ENCODE results near the gene GBF1. TPM values are rescaled to one million over a fixed set of nuclear protein-coding genes. Genes with fewer than 3 reads are reported as not detected.

GBF1 gene
- polyA plus RNA-seq, 1 of the 3 experiments (the other 2 are of a cell fraction), result 12.3 TPM

- no peaks in the 10 kb centered on the region for H3K9me3 ChIP-seq
- H3K36me3 ChIP-seq (replicated peaks in 1 of 2; ENCODE audit: control insufficient read depth in 1 of 2, insufficient read depth in 2 of 2, low read length in 1 of 2), result no peaks in the 10 kb centered on the region
- no peak for DNase-seq
- H4K20me1 ChIP-seq (ENCODE audit: insufficient read depth), result peaks cover 16% of the 10 kb centered on the region; the same call in 1 of the 2 replicates
- no peaks in the 10 kb centered on the region for H3F3A ChIP-seq (replicated peaks; ENCODE audit: insufficient read depth)
- POLR2A ChIA-PET, result no interaction called here
- TF ChIP-seq, protein P1, sequence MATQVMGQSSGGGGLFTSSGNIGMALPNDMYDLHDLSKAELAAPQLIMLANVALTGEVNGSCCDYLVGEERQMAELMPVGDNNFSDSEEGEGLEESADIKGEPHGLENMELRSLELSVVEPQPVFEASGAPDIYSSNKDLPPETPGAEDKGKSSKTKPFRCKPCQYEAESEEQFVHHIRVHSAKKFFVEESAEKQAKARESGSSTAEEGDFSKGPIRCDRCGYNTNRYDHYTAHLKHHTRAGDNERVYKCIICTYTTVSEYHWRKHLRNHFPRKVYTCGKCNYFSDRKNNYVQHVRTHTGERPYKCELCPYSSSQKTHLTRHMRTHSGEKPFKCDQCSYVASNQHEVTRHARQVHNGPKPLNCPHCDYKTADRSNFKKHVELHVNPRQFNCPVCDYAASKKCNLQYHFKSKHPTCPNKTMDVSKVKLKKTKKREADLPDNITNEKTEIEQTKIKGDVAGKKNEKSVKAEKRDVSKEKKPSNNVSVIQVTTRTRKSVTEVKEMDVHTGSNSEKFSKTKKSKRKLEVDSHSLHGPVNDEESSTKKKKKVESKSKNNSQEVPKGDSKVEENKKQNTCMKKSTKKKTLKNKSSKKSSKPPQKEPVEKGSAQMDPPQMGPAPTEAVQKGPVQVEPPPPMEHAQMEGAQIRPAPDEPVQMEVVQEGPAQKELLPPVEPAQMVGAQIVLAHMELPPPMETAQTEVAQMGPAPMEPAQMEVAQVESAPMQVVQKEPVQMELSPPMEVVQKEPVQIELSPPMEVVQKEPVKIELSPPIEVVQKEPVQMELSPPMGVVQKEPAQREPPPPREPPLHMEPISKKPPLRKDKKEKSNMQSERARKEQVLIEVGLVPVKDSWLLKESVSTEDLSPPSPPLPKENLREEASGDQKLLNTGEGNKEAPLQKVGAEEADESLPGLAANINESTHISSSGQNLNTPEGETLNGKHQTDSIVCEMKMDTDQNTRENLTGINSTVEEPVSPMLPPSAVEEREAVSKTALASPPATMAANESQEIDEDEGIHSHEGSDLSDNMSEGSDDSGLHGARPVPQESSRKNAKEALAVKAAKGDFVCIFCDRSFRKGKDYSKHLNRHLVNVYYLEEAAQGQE (IDR thresholded peaks at IDR 0.05; ENCODE audit: low read depth, low read length), result no peak
- TF ChIP-seq TCF12 (IDR thresholded peaks at IDR 0.05), result no peak
- H2AFZ ChIP-seq (ENCODE audit: low read depth), result no peak overlapping the region
- H3K79me2 ChIP-seq (ENCODE audit: insufficient read depth), result peaks cover 62% of the 10 kb centered on the region
- H3K4me1 ChIP-seq (ENCODE audit: control insufficient read depth in 1 of 2, insufficient read depth in 2 of 2, low read depth in 1 of 2, low read length in 1 of 2), result no peaks in the 10 kb centered on the region; a peak in 1 of 4 replicates
- no peak overlapping the region for H3K27ac ChIP-seq (ENCODE audit: low read depth in 2 of 2, low read length in 1 of 2)
- WGBS (ENCODE audit: low lambda C conversion rate), result 92% methylated on average over 2 of the region's 2 CpGs
- no peaks in the 10 kb centered on the region for H3K9me2 ChIP-seq
- H3K27me3 ChIP-seq (ENCODE audit: insufficient read depth), result no peaks in the 10 kb centered on the region
- no peak overlapping the region for H3K4me2 ChIP-seq
- CTCF ChIA-PET, result interaction anchor here (1.3 to 1.4 kb wide), 2 partner anchors 33 to 55 kb away, joined by 3 read pairs; no protein-coding TSS in a partner anchor
- H3K9ac ChIP-seq, result no peak overlapping the region
- no peak overlapping the region for H3K4me3 ChIP-seq (ENCODE audit: low read depth in 2 of 2, low read length in 1 of 2)
These were observed 77.6 kb downstream of the GBF1 start for GRCh38 chr10:102322914-102323313.

GRCh38 chr10:102324061-102324460, 78.7 kb downstream of the GBF1 start:
- H3K9ac ChIP-seq, result no peak overlapping the region
- H3K9me3 ChIP-seq, result no peaks in the 10 kb centered on the region
- ChIA-PET POLR2A (no interaction called here), CTCF (no interaction called here)
- no peaks in the 10 kb centered on the region; a peak in 1 of 4 replicates for H3K4me1 ChIP-seq (ENCODE audit: control insufficient read depth in 1 of 2, insufficient read depth in 2 of 2, low read depth in 1 of 2, low read length in 1 of 2)
- no peak for DNase-seq
- H2AFZ ChIP-seq (ENCODE audit: low read depth), result no peak overlapping the region
- WGBS (ENCODE audit: low lambda C conversion rate), result 74% methylated on average over 3 of the region's 3 CpGs
- no peaks in the 10 kb centered on the region for H3K36me3 ChIP-seq (replicated peaks in 1 of 2; ENCODE audit: control insufficient read depth in 1 of 2, insufficient read depth in 2 of 2, low read length in 1 of 2)
- H3K27ac ChIP-seq (ENCODE audit: low read depth in 2 of 2, low read length in 1 of 2), result no peak overlapping the region
- no peak overlapping the region for H3K4me3 ChIP-seq (ENCODE audit: low read depth in 2 of 2, low read length in 1 of 2)
- H3F3A ChIP-seq (replicated peaks; ENCODE audit: insufficient read depth), result no peaks in the 10 kb centered on the region
- peaks cover 25% of the 10 kb centered on the region; the same call in 1 of the 2 replicates for H4K20me1 ChIP-seq (ENCODE audit: insufficient read depth)
- no peaks in the 10 kb centered on the region for H3K27me3 ChIP-seq (ENCODE audit: insufficient read depth)
- peaks cover 53% of the 10 kb centered on the region for H3K79me2 ChIP-seq (ENCODE audit: insufficient read depth)
- H3K4me2 ChIP-seq, result no peak overlapping the region
- no peaks in the 10 kb centered on the region for H3K9me2 ChIP-seq
- TF ChIP-seq NRF1 (IDR thresholded peaks at IDR 0.05; ENCODE audit: low read depth, low read length) (no peak), SIN3A (IDR thresholded peaks at IDR 0.05; ENCODE audit: borderline replicate concordance, low read depth, low read length) (no peak), FOSL2 (IDR thresholded peaks at IDR 0.05; ENCODE audit: borderline replicate concordance, low read depth) (no peak), RCOR1 (IDR thresholded peaks at IDR 0.05; ENCODE audit: low read length) (no peak), SMC3 (IDR thresholded peaks at IDR 0.05; ENCODE audit: low read depth, low read length) (no peak), TCF12 (IDR thresholded peaks at IDR 0.05) (no peak), JUND (IDR thresholded peaks at IDR 0.05) (no peak), PBX3 (IDR thresholded peaks at IDR 0.05) (no peak), ELF1 (IDR thresholded peaks at IDR 0.05) (no peak), POLR2AphosphoS5 (IDR thresholded peaks at IDR 0.05; ENCODE audit: low read depth, low read length) (no peak), TAF1 (IDR thresholded peaks at IDR 0.05; ENCODE audit: borderline replicate concordance, low read depth, low read length) (no peak), YY1 (IDR thresholded peaks at IDR 0.05; ENCODE audit: low read depth) (no peak), MXI1 (IDR thresholded peaks at IDR 0.05; ENCODE audit: low read depth, low read length) (no peak)
- TF ChIP-seq, protein P2, sequence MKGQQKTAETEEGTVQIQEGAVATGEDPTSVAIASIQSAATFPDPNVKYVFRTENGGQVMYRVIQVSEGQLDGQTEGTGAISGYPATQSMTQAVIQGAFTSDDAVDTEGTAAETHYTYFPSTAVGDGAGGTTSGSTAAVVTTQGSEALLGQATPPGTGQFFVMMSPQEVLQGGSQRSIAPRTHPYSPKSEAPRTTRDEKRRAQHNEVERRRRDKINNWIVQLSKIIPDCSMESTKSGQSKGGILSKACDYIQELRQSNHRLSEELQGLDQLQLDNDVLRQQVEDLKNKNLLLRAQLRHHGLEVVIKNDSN (IDR thresholded peaks at IDR 0.05; ENCODE audit: borderline replicate concordance, low read depth), result no peak
- TF ChIP-seq, protein P3, sequence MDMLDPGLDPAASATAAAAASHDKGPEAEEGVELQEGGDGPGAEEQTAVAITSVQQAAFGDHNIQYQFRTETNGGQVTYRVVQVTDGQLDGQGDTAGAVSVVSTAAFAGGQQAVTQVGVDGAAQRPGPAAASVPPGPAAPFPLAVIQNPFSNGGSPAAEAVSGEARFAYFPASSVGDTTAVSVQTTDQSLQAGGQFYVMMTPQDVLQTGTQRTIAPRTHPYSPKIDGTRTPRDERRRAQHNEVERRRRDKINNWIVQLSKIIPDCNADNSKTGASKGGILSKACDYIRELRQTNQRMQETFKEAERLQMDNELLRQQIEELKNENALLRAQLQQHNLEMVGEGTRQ (IDR thresholded peaks at IDR 0.05; ENCODE audit: borderline replicate concordance, low read depth, low read length), result no peak
- TF ChIP-seq, protein P4, sequence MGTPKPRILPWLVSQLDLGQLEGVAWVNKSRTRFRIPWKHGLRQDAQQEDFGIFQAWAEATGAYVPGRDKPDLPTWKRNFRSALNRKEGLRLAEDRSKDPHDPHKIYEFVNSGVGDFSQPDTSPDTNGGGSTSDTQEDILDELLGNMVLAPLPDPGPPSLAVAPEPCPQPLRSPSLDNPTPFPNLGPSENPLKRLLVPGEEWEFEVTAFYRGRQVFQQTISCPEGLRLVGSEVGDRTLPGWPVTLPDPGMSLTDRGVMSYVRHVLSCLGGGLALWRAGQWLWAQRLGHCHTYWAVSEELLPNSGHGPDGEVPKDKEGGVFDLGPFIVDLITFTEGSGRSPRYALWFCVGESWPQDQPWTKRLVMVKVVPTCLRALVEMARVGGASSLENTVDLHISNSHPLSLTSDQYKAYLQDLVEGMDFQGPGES (IDR thresholded peaks at IDR 0.05; ENCODE audit: low read depth, low read length), result no peak
- TF ChIP-seq, protein P5, sequence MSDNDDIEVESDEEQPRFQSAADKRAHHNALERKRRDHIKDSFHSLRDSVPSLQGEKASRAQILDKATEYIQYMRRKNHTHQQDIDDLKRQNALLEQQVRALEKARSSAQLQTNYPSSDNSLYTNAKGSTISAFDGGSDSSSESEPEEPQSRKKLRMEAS (IDR thresholded peaks at IDR 0.05; ENCODE audit: low read depth), result no peak
- TF ChIP-seq, protein P6, sequence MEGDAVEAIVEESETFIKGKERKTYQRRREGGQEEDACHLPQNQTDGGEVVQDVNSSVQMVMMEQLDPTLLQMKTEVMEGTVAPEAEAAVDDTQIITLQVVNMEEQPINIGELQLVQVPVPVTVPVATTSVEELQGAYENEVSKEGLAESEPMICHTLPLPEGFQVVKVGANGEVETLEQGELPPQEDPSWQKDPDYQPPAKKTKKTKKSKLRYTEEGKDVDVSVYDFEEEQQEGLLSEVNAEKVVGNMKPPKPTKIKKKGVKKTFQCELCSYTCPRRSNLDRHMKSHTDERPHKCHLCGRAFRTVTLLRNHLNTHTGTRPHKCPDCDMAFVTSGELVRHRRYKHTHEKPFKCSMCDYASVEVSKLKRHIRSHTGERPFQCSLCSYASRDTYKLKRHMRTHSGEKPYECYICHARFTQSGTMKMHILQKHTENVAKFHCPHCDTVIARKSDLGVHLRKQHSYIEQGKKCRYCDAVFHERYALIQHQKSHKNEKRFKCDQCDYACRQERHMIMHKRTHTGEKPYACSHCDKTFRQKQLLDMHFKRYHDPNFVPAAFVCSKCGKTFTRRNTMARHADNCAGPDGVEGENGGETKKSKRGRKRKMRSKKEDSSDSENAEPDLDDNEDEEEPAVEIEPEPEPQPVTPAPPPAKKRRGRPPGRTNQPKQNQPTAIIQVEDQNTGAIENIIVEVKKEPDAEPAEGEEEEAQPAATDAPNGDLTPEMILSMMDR (IDR thresholded peaks at IDR 0.05), result no peak
